AG09319 (cell line): ENCODE results near the gene AZU1.
A peak's percentile ranks its signal among the peaks of the same experiment; 100 is the strongest.
"Not testable (repeated sequence)": the region's sequence is repeated elsewhere in the genome, so short reads cannot be mapped to it uniquely, and the experiment has no call there.

Experiments used
- DNase-seq: peaks from one replicate; pipeline ENCODE4 v3.0.0-alpha.2; 2010; ENCODE audit warnings: low read depth; ENCODE audit errors: extremely low read depth
- TF ChIP-seq, protein P1 (sequence below): IDR thresholded peaks from 2 replicates; pipeline ENCODE4 v1.5.1; 2011; ENCODE audit warnings: low read depth, mild to moderate bottlenecking, inconsistent platforms, low read length, moderate library complexity

The AZU1 gene

GRCh38 chr19:843836-844545 lies 16.4 kb downstream of the AZU1 start:
- DNase-seq = no peak
- TF ChIP-seq, protein P1, sequence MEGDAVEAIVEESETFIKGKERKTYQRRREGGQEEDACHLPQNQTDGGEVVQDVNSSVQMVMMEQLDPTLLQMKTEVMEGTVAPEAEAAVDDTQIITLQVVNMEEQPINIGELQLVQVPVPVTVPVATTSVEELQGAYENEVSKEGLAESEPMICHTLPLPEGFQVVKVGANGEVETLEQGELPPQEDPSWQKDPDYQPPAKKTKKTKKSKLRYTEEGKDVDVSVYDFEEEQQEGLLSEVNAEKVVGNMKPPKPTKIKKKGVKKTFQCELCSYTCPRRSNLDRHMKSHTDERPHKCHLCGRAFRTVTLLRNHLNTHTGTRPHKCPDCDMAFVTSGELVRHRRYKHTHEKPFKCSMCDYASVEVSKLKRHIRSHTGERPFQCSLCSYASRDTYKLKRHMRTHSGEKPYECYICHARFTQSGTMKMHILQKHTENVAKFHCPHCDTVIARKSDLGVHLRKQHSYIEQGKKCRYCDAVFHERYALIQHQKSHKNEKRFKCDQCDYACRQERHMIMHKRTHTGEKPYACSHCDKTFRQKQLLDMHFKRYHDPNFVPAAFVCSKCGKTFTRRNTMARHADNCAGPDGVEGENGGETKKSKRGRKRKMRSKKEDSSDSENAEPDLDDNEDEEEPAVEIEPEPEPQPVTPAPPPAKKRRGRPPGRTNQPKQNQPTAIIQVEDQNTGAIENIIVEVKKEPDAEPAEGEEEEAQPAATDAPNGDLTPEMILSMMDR = no peak

- no peak for DNase-seq
- TF ChIP-seq, protein P1 = no peak
Measured at GRCh38 chr19:844546-844971, 16.9 kb downstream of the AZU1 start.

DNA sequence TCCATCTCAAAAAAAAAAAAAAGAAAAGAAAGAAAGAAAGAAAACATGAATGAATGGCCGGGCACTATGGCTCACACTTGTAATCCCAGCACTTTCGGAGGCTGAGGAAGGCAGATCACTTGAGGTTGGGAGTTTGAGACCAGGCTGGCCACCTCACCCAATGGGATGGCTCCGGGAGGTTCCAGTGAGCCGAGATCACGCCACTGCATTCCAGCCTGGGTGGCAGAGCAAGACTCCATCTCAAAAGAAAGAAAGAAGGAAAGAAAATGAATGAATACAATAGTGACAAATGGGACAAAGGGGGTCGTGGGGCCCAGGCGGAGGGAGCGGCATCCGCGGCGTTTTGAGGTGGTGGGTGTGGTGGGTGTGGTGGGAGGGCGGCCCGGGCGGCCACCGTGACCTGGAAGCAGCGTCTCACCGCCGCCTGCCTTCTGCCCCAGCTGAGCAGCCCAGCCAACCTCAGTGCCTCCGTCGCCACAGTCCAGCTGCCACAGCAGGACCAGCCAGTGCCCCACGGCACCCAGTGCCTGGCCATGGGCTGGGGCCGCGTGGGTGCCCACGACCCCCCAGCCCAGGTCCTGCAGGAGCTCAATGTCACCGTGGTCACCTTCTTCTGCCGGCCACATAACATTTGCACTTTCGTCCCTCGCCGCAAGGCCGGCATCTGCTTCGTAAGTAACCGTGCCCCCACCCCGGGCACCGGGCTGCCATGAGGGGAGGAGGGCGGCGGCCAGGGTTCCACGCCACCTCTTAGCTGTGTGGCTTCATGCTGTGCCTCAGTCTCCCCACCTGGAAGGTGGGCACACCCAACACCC lies 18.3 kb downstream of the AZU1 start:
- DNase-seq = no peak
- TF ChIP-seq, protein P1 = no peak

- TF ChIP-seq, protein P1 = no peak
- no peak for DNase-seq
Measured at GRCh38 chr19:848386-848921, 20.8 kb downstream of the AZU1 start.

- DNase-seq = not testable (repeated sequence)
Measured at GRCh38 chr19:849195-849594, 21.6 kb downstream of the AZU1 start.

DNA sequence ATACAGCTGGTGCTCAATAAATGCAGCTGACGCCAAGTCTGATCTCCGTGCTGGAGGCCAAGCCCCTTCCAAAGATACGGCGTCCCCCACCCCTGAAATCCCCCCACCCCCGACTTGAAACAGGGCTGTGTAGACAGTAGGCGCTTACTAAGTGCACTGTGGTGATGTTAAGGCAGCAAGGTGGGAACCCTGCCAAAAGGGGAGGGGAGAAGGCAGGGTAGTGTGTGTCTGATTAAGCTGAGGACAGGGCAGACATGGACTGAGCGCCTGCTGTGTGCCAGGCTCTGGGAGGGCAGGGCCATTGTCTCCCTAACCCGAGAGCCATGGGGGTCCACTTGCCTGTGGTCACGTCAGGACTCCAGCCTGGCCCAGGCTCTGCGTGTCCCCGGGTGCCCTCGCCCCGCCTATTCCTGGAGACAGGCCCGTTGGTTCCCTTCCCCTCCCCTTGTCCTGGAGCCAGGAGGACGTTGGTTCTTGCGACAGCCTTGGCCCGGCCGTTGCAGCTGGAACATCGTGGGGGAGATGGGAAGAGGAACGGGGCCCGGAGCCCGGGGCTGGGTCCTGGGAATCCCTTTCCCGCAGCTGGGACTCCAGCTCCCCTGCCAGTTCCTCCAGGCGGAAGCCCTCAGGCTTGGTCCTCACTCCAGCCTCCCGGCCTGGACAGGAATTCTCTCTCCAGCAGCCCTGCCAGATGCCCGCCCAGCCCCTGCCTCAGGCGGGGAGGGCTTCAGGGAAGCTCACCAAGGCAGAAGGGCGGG lies 22.8 kb downstream of the AZU1 start:
- TF ChIP-seq, protein P1 = no peak
- peak; percentile 88 for DNase-seq

GRCh38 chr19:850979-851335 lies 23.3 kb downstream of the AZU1 start:
- no peak for DNase-seq
- TF ChIP-seq, protein P1 = no peak
